Measurements from ENCODE around the gene GRIK4. TPM values are rescaled to one million over a fixed set of nuclear protein-coding genes. Genes with fewer than 3 reads are reported as not detected.

Gene GRIK4
- polyA plus RNA-seq, 2 donors: 0.09 to 0.12 TPM

GRCh38 chr11:120834686-120835210 lies 323.2 kb downstream of the GRIK4 start:
- WGBS, 2 donors: 89 to 91% methylated on average over 13 of the region's 13 CpGs
- H3K36me3 ChIP-seq (ENCODE audit: control insufficient read depth in 2 of 2, insufficient read depth in 2 of 2, low read length in 1 of 2): no peaks in the 10 kb centered on the region
- H3K9me3 ChIP-seq (ENCODE audit: control insufficient read depth in 2 of 2, insufficient read depth in 1 of 2, low read depth in 1 of 2, low read length in 1 of 2): no peaks in the 10 kb centered on the region
- no peak overlapping the region for H3K4me3 ChIP-seq (ENCODE audit: low read depth in 1 of 2, low read length in 2 of 2)
- H3K27me3 ChIP-seq (ENCODE audit: control insufficient read depth in 1 of 2, insufficient read depth in 2 of 2, low read length in 2 of 2): no peaks in the 10 kb centered on the region
- no peaks in the 10 kb centered on the region for H3K4me1 ChIP-seq (ENCODE audit: control insufficient read depth in 2 of 2, insufficient read depth in 2 of 2, low read length in 1 of 2)
- no peak overlapping the region for H3K27ac ChIP-seq (ENCODE audit: low read depth in 2 of 2, low read length in 1 of 2)

GRCh38 chr11:120835601-120836228 lies 324.2 kb downstream of the GRIK4 start:
- 72 to 76% methylated on average over 11 of the region's 11 CpGs for WGBS, 2 donors

GRCh38 chr11:120837696-120838095 lies 326.1 kb downstream of the GRIK4 start:
- Histone ChIP-seq H3K4me1 (ENCODE audit: control insufficient read depth in 2 of 2, insufficient read depth in 2 of 2, low read length in 1 of 2) (no peaks in the 10 kb centered on the region), H3K27me3 (ENCODE audit: control insufficient read depth in 1 of 2, insufficient read depth in 2 of 2, low read length in 2 of 2) (no peaks in the 10 kb centered on the region), H3K36me3 (ENCODE audit: control insufficient read depth in 2 of 2, insufficient read depth in 2 of 2, low read length in 1 of 2) (no peaks in the 10 kb centered on the region), H3K4me3 (ENCODE audit: low read depth in 1 of 2, low read length in 2 of 2) (no peak overlapping the region), H3K27ac (ENCODE audit: low read depth in 2 of 2, low read length in 1 of 2) (no peak overlapping the region), H3K9me3 (ENCODE audit: control insufficient read depth in 2 of 2, insufficient read depth in 1 of 2, low read depth in 1 of 2, low read length in 1 of 2) (no peaks in the 10 kb centered on the region)
- WGBS, 2 donors: 68 to 70% methylated on average over 4 of the region's 4 CpGs

More at GRCh38 chr11:120835601-120836228, 324.2 kb downstream of the GRIK4 start:
- no peak overlapping the region for H3K4me3 ChIP-seq (ENCODE audit: low read depth in 1 of 2, low read length in 2 of 2)
- H3K36me3 ChIP-seq (ENCODE audit: control insufficient read depth in 2 of 2, insufficient read depth in 2 of 2, low read length in 1 of 2): no peaks in the 10 kb centered on the region
- H3K27ac ChIP-seq (ENCODE audit: low read depth in 2 of 2, low read length in 1 of 2): no peak overlapping the region
- no peaks in the 10 kb centered on the region for H3K27me3 ChIP-seq (ENCODE audit: control insufficient read depth in 1 of 2, insufficient read depth in 2 of 2, low read length in 2 of 2)
- no peaks in the 10 kb centered on the region for H3K9me3 ChIP-seq (ENCODE audit: control insufficient read depth in 2 of 2, insufficient read depth in 1 of 2, low read depth in 1 of 2, low read length in 1 of 2)
- H3K4me1 ChIP-seq (ENCODE audit: control insufficient read depth in 2 of 2, insufficient read depth in 2 of 2, low read length in 1 of 2): no peaks in the 10 kb centered on the region

GRCh38 chr11:120839201-120839600 lies 327.7 kb downstream of the GRIK4 start:
- H3K27me3 ChIP-seq (ENCODE audit: control insufficient read depth in 1 of 2, insufficient read depth in 2 of 2, low read length in 2 of 2): no peaks in the 10 kb centered on the region
- H3K9me3 ChIP-seq (ENCODE audit: control insufficient read depth in 2 of 2, insufficient read depth in 1 of 2, low read depth in 1 of 2, low read length in 1 of 2): no peaks in the 10 kb centered on the region
- H3K4me3 ChIP-seq (ENCODE audit: low read depth in 1 of 2, low read length in 2 of 2): no peak overlapping the region
- no peak overlapping the region for H3K27ac ChIP-seq (ENCODE audit: low read depth in 2 of 2, low read length in 1 of 2)
- no peaks in the 10 kb centered on the region for H3K4me1 ChIP-seq (ENCODE audit: control insufficient read depth in 2 of 2, insufficient read depth in 2 of 2, low read length in 1 of 2)
- 75 to 78% methylated on average over 3 of the region's 3 CpGs for WGBS, 2 donors
- no peaks in the 10 kb centered on the region for H3K36me3 ChIP-seq (ENCODE audit: control insufficient read depth in 2 of 2, insufficient read depth in 2 of 2, low read length in 1 of 2)

- H3K27ac ChIP-seq (ENCODE audit: low read depth in 2 of 2, low read length in 1 of 2): no peak overlapping the region
- 76 to 85% methylated on average over 6 of the region's 6 CpGs for WGBS, 2 donors
- no peaks in the 10 kb centered on the region for H3K4me1 ChIP-seq (ENCODE audit: control insufficient read depth in 2 of 2, insufficient read depth in 2 of 2, low read length in 1 of 2)
- H3K27me3 ChIP-seq (ENCODE audit: control insufficient read depth in 1 of 2, insufficient read depth in 2 of 2, low read length in 2 of 2): no peaks in the 10 kb centered on the region
- H3K9me3 ChIP-seq (ENCODE audit: control insufficient read depth in 2 of 2, insufficient read depth in 1 of 2, low read depth in 1 of 2, low read length in 1 of 2): no peaks in the 10 kb centered on the region
- H3K36me3 ChIP-seq (ENCODE audit: control insufficient read depth in 2 of 2, insufficient read depth in 2 of 2, low read length in 1 of 2): no peaks in the 10 kb centered on the region
- H3K4me3 ChIP-seq (ENCODE audit: low read depth in 1 of 2, low read length in 2 of 2): no peak overlapping the region
These were observed 328.4 kb downstream of the GRIK4 start for GRCh38 chr11:120839846-120840402.

GRCh38 chr11:120840661-120841060 lies 329.1 kb downstream of the GRIK4 start:
- Histone ChIP-seq H3K4me3 (ENCODE audit: low read depth in 1 of 2, low read length in 2 of 2) (no peak overlapping the region), H3K4me1 (ENCODE audit: control insufficient read depth in 2 of 2, insufficient read depth in 2 of 2, low read length in 1 of 2) (no peaks in the 10 kb centered on the region), H3K36me3 (ENCODE audit: control insufficient read depth in 2 of 2, insufficient read depth in 2 of 2, low read length in 1 of 2) (no peaks in the 10 kb centered on the region), H3K27me3 (ENCODE audit: control insufficient read depth in 1 of 2, insufficient read depth in 2 of 2, low read length in 2 of 2) (no peaks in the 10 kb centered on the region), H3K9me3 (ENCODE audit: control insufficient read depth in 2 of 2, insufficient read depth in 1 of 2, low read depth in 1 of 2, low read length in 1 of 2) (no peaks in the 10 kb centered on the region), H3K27ac (ENCODE audit: low read depth in 2 of 2, low read length in 1 of 2) (no peak overlapping the region)
- WGBS, 2 donors: 92 to 93% methylated on average over 1 of the region's 1 CpG

- Histone ChIP-seq H3K9me3 (ENCODE audit: control insufficient read depth in 2 of 2, insufficient read depth in 1 of 2, low read depth in 1 of 2, low read length in 1 of 2) (no peaks in the 10 kb centered on the region), H3K27ac (ENCODE audit: low read depth in 2 of 2, low read length in 1 of 2) (no peak overlapping the region), H3K27me3 (ENCODE audit: control insufficient read depth in 1 of 2, insufficient read depth in 2 of 2, low read length in 2 of 2) (no peaks in the 10 kb centered on the region), H3K4me1 (ENCODE audit: control insufficient read depth in 2 of 2, insufficient read depth in 2 of 2, low read length in 1 of 2) (no peaks in the 10 kb centered on the region), H3K36me3 (ENCODE audit: control insufficient read depth in 2 of 2, insufficient read depth in 2 of 2, low read length in 1 of 2) (no peaks in the 10 kb centered on the region), H3K4me3 (ENCODE audit: low read depth in 1 of 2, low read length in 2 of 2) (no peak overlapping the region)
- WGBS, 2 donors: 43 to 55% methylated on average over 2 of the region's 2 CpGs
These were observed 329.5 kb downstream of the GRIK4 start for GRCh38 chr11:120841074-120841473.

- H3K4me1 ChIP-seq (ENCODE audit: control insufficient read depth in 2 of 2, insufficient read depth in 2 of 2, low read length in 1 of 2): no peaks in the 10 kb centered on the region
- H3K27ac ChIP-seq (ENCODE audit: low read depth in 2 of 2, low read length in 1 of 2): no peak overlapping the region
- H3K4me3 ChIP-seq (ENCODE audit: low read depth in 1 of 2, low read length in 2 of 2): no peak overlapping the region
- H3K9me3 ChIP-seq (ENCODE audit: control insufficient read depth in 2 of 2, insufficient read depth in 1 of 2, low read depth in 1 of 2, low read length in 1 of 2): no peaks in the 10 kb centered on the region
- no peaks in the 10 kb centered on the region for H3K36me3 ChIP-seq (ENCODE audit: control insufficient read depth in 2 of 2, insufficient read depth in 2 of 2, low read length in 1 of 2)
- WGBS, 2 donors: 80 to 85% methylated on average over 1 of the region's 1 CpG
- H3K27me3 ChIP-seq (ENCODE audit: control insufficient read depth in 1 of 2, insufficient read depth in 2 of 2, low read length in 2 of 2): no peaks in the 10 kb centered on the region
These were observed 330.6 kb downstream of the GRIK4 start for GRCh38 chr11:120842195-120842594.

- Histone ChIP-seq H3K9me3 (ENCODE audit: control insufficient read depth in 2 of 2, insufficient read depth in 1 of 2, low read depth in 1 of 2, low read length in 1 of 2) (no peaks in the 10 kb centered on the region), H3K36me3 (ENCODE audit: control insufficient read depth in 2 of 2, insufficient read depth in 2 of 2, low read length in 1 of 2) (no peaks in the 10 kb centered on the region), H3K4me3 (ENCODE audit: low read depth in 1 of 2, low read length in 2 of 2) (no peak overlapping the region), H3K27ac (ENCODE audit: low read depth in 2 of 2, low read length in 1 of 2) (no peak overlapping the region), H3K27me3 (ENCODE audit: control insufficient read depth in 1 of 2, insufficient read depth in 2 of 2, low read length in 2 of 2) (no peaks in the 10 kb centered on the region), H3K4me1 (ENCODE audit: control insufficient read depth in 2 of 2, insufficient read depth in 2 of 2, low read length in 1 of 2) (peaks cover 0 to 3% of the 10 kb centered on the region in 2 donors)
- 67 to 74% methylated on average over 3 of the region's 3 CpGs for WGBS, 2 donors
These were observed 341.9 kb downstream of the GRIK4 start for GRCh38 chr11:120853435-120853834.

GRCh38 chr11:120854988-120855387 lies 343.4 kb downstream of the GRIK4 start:
- Histone ChIP-seq H3K36me3 (ENCODE audit: control insufficient read depth in 2 of 2, insufficient read depth in 2 of 2, low read length in 1 of 2) (no peaks in the 10 kb centered on the region), H3K4me3 (ENCODE audit: low read depth in 1 of 2, low read length in 2 of 2) (no peak overlapping the region)
- WGBS, 2 donors: 66 to 69% methylated on average over 5 of the region's 5 CpGs

More at GRCh38 chr11:120854988-120855387, 343.4 kb downstream of the GRIK4 start:
- H3K27ac ChIP-seq (ENCODE audit: low read depth in 2 of 2, low read length in 1 of 2): no peak overlapping the region
- H3K27me3 ChIP-seq (ENCODE audit: control insufficient read depth in 1 of 2, insufficient read depth in 2 of 2, low read length in 2 of 2): no peaks in the 10 kb centered on the region
- no peaks in the 10 kb centered on the region for H3K9me3 ChIP-seq (ENCODE audit: control insufficient read depth in 2 of 2, insufficient read depth in 1 of 2, low read depth in 1 of 2, low read length in 1 of 2)
- H3K4me1 ChIP-seq (ENCODE audit: control insufficient read depth in 2 of 2, insufficient read depth in 2 of 2, low read length in 1 of 2): peaks cover 0 to 3% of the 10 kb centered on the region in 2 donors
